GM18505 (cell line): ENCODE measurements around the gene CCDC186.
A peak's percentile ranks its signal among the peaks of the same experiment; 100 is the strongest.

Experiments
- ATAC-seq: cut with Tn5 transposase; IDR thresholded peaks from one replicate; pipeline ENCODE4 v1.9.1; 2021; ENCODE audit not compliant: unreplicated experiment
- POLR2A ChIP-seq: IDR thresholded peaks from 4 replicates; pipeline ENCODE4 v1.6.1; 2011; ENCODE audit warnings: borderline replicate concordance; ENCODE audit not compliant: insufficient read depth, insufficient read length; ENCODE audit errors: extremely low read depth

CCDC186 gene

GRCh38 chr10:114188001-114188400 is 14.0 kb upstream of the CCDC186 start:
- TF ChIP-seq POLR2A, result no peak
- ATAC-seq, result no peak

GRCh38 chr10:114184276-114184675 is 10.3 kb upstream of the CCDC186 start:
- no peak for ATAC-seq
- no peak for TF ChIP-seq POLR2A

GRCh38 chr10:114183563-114183962 is 9.6 kb upstream of the CCDC186 start:
- no peak for TF ChIP-seq POLR2A
- ATAC-seq, result no peak

GRCh38 chr10:114181971-114182370 is 8.0 kb upstream of the CCDC186 start:
- no peak for TF ChIP-seq POLR2A
- ATAC-seq, result no peak

DNA sequence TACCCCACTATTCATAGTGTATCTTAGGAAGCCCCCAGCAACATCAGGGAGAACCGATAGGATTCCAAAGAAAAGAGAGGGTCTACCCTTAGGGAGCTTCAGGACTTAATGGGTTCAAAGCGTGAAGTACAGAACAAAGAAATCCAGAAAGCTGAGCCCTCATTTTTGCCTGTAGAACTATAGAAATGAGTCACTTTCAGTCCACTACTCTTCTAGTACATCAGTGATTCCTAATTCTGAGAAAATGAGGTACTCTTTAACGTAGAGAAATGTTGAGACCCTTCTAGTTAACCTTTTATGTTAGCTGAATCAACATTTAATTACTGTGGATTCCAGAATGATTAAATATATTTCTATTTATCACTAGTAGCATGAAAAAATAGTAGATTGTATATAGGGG is 6.9 kb upstream of the CCDC186 start:
- ATAC-seq, result no peak
- TF ChIP-seq POLR2A, result no peak

DNA sequence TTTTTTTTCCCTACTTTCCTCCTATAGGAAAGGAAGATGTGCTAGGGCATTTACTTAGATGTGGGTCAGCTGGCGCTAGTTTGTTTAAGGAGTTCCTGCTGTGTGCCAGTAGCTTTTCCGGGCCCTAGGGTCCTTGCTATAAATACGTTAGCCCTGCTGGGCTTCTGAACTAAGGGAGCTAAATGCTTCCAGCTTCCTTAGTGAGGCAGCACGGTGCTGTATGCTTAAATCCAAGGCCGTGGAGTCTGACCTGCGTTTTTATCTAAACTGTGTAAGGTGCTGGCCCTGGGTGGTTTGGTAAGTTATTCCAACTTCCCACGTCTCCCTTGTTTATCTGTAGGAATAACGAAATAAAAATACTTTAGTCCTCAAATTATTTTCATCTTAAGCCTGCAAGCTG is 5.7 kb upstream of the CCDC186 start:
- TF ChIP-seq POLR2A, result no peak
- no peak for ATAC-seq

GRCh38 chr10:114179148-114179547 is 5.1 kb upstream of the CCDC186 start, which contains the start of gene TDRD1:
Gene TDRD1, plus strand, starts transcription at chr10:114179353. Its CDS starts 8,479 bp downstream, at chr10:114187832.
- ATAC-seq, result no peak
- no peak for TF ChIP-seq POLR2A

GRCh38 chr10:114176511-114176910 is 2.5 kb upstream of the CCDC186 start:
- no peak for TF ChIP-seq POLR2A
- no peak for ATAC-seq

DNA sequence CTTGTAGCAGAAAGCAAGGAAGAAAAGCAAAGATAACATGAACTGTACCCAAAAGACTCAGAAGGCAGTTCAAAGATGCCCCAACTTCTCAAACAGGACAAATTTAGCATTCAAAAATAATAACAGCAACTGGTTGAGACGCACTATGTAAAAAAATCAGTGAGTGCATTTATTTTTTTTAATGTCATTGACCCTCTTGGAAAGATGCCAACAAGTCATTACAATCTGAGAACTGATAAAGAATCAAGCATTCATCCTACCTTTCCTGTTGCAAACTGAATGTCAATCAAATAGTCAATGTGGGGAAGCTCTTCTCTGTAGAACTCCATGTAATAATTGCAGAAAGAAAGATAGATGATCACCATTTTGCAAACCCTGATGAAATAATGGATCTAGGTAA is 1.7 kb upstream of the CCDC186 start:
- no peak for TF ChIP-seq POLR2A
- no peak for ATAC-seq

GRCh38 chr10:114174695-114175188 is 739 bp upstream of the CCDC186 start:
- peak; percentile 4 for ATAC-seq

GRCh38 chr10:114173603-114173920 is 441 bp downstream of the CCDC186 start:
- TF ChIP-seq POLR2A, result no peak
- ATAC-seq, result peak; percentile 1

More at GRCh38 chr10:114174695-114175188, 739 bp upstream of the CCDC186 start:
- no peak for TF ChIP-seq POLR2A

GRCh38 chr10:114172776-114173602 is 1.0 kb downstream of the CCDC186 start:
- TF ChIP-seq POLR2A, result no peak
- no peak for ATAC-seq

DNA sequence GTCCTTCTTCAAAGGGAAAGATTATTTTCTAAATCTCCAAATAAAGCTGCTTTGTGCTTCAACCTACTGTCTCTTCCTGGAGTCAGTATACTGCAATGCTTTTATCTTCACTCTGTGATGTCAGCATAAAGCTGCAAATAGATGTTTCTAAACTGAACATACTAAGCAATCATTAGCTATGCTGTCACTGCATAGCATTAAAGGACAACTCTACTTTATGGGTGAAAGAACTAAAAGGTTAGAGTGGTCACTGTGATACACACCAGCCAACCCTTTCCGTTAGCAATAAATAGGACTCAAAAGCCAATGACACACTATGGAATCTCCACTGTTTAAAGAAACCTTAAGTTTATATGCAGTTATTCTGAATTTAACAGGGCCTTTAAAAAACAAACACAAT is 1.8 kb downstream of the CCDC186 start:
- no peak for ATAC-seq
- no peak for TF ChIP-seq POLR2A

GRCh38 chr10:114168450-114169009 is 5.5 kb downstream of the CCDC186 start:
- ATAC-seq, result no peak
- no peak for TF ChIP-seq POLR2A
